Nephron (organoid): ENCODE results near the gene MED13L.

Experiments used
- H3K27ac Mint-ChIP-seq, 3 experiments: 2 replicates each; pipeline ENCODE4 v1.8.0; 2020; ENCODE audit warnings: mixed read lengths in 3 of 3, mild to moderate bottlenecking in 2 of 3, moderate library complexity in 1 of 3
- H3K27me3 Mint-ChIP-seq: 2 replicates; pipeline ENCODE4 v1.8.0; 2021; ENCODE audit warnings: low read depth, mild to moderate bottlenecking, moderate library complexity, mixed read lengths
- H3K36me3 Mint-ChIP-seq: 2 replicates; pipeline ENCODE4 v1.8.0; 2020; ENCODE audit warnings: low read depth, mixed read lengths
- H3K4me1 Mint-ChIP-seq: 2 replicates; pipeline ENCODE4 v1.8.0; 2020; ENCODE audit warnings: mixed read lengths
- H3K4me3 Mint-ChIP-seq, 3 experiments: 2 replicates each; pipeline ENCODE4 v1.8.0; 2020; ENCODE audit warnings: mild to moderate bottlenecking in 3 of 3, mixed read lengths in 3 of 3, moderate library complexity in 2 of 3
- H3K9me3 Mint-ChIP-seq: 2 replicates; pipeline ENCODE4 v1.8.0; 2020; ENCODE audit warnings: mixed read lengths
- CTCF ChIP-seq, 3 experiments: fragments of 200-600 bp; sonication (generic); IDR thresholded peaks; one replicate each; pipeline ENCODE4 v1.5.0; 2021; ENCODE audit warnings: antibody characterized with exemption in 3 of 3; ENCODE audit not compliant: unreplicated experiment in 3 of 3

The MED13L gene

GRCh38 chr12:115926037-115926670 is 351.3 kb downstream of the MED13L start:
- peaks cover 16% of the 10 kb centered on the region for H3K9me3 Mint-ChIP-seq
- no peaks in the 10 kb centered on the region for H3K36me3 Mint-ChIP-seq
- no peaks in the 10 kb centered on the region for H3K4me1 Mint-ChIP-seq
- H3K27me3 Mint-ChIP-seq, result peaks cover 14% of the 10 kb centered on the region
- no peak for TF ChIP-seq CTCF (IDR thresholded peaks at IDR 0.05; ENCODE audit: unreplicated experiment in 3 of 3)
- H3K4me3 Mint-ChIP-seq, result no peak overlapping the region
- no peak overlapping the region for H3K27ac Mint-ChIP-seq

- Mint-ChIP-seq H3K27me3 (peaks cover 24% of the 10 kb centered on the region), H3K4me3 (no peak overlapping the region), H3K36me3 (no peaks in the 10 kb centered on the region), H3K9me3 (peaks cover 19% of the 10 kb centered on the region), H3K4me1 (no peaks in the 10 kb centered on the region), H3K27ac (no peak overlapping the region)
- TF ChIP-seq CTCF (IDR thresholded peaks at IDR 0.05; ENCODE audit: unreplicated experiment in 3 of 3), result no peak
Observed at GRCh38 chr12:115923851-115924250, 353.6 kb downstream of the MED13L start.

GRCh38 chr12:115922952-115923564 is 354.4 kb downstream of the MED13L start:
- no peak overlapping the region for H3K27ac Mint-ChIP-seq
- no peaks in the 10 kb centered on the region for H3K4me1 Mint-ChIP-seq
- no peak overlapping the region for H3K4me3 Mint-ChIP-seq
- peaks cover 32% of the 10 kb centered on the region for H3K27me3 Mint-ChIP-seq
- H3K9me3 Mint-ChIP-seq, result peaks cover 19% of the 10 kb centered on the region
- H3K36me3 Mint-ChIP-seq, result no peaks in the 10 kb centered on the region
- TF ChIP-seq CTCF (IDR thresholded peaks at IDR 0.05; ENCODE audit: unreplicated experiment in 3 of 3), result no peak

GRCh38 chr12:115920395-115921183 is 356.9 kb downstream of the MED13L start:
- TF ChIP-seq CTCF (IDR thresholded peaks at IDR 0.05; ENCODE audit: unreplicated experiment in 3 of 3), result no peak
- peaks cover 19% of the 10 kb centered on the region for H3K9me3 Mint-ChIP-seq
- no peak overlapping the region for H3K4me3 Mint-ChIP-seq
- no peaks in the 10 kb centered on the region for H3K4me1 Mint-ChIP-seq
- peaks cover 46% of the 10 kb centered on the region for H3K27me3 Mint-ChIP-seq
- H3K36me3 Mint-ChIP-seq, result no peaks in the 10 kb centered on the region
- H3K27ac Mint-ChIP-seq, result no peak overlapping the region

GRCh38 chr12:115918763-115919162 is 358.7 kb downstream of the MED13L start:
- H3K27me3 Mint-ChIP-seq, result peaks cover 50% of the 10 kb centered on the region
- no peaks in the 10 kb centered on the region for H3K4me1 Mint-ChIP-seq
- H3K9me3 Mint-ChIP-seq, result peaks cover 19% of the 10 kb centered on the region
- H3K27ac Mint-ChIP-seq, result no peak overlapping the region
- no peak for TF ChIP-seq CTCF (IDR thresholded peaks at IDR 0.05; ENCODE audit: unreplicated experiment in 3 of 3)
- H3K36me3 Mint-ChIP-seq, result no peaks in the 10 kb centered on the region
- no peak overlapping the region for H3K4me3 Mint-ChIP-seq
